Tibial artery (tissue), 4 donors: Measurements from ENCODE around the gene RNF11.

Source experiments
- DNase-seq, 2 donors: peaks; one replicate each; pipeline ENCODE4 v3.0.0-alpha.2; 2019
- H3K27ac ChIP-seq, 2 donors: fragments of 200-600 bp; sonication (generic) in 1 of 2; 1 replicate in 1 of 2; 2 replicates in 1 of 2; pipeline ENCODE4 v1.5.1; 2018 to 2019; ENCODE audit warnings: mild to moderate bottlenecking in 1 of 2
- H3K27me3 ChIP-seq, 2 donors: fragments of 200-600 bp; sonication (generic) in 1 of 2; one replicate each; pipeline versions ENCODE4 v1.5.1 to v1.6.0; 2016 to 2019
- H3K36me3 ChIP-seq, 3 donors: fragments of 200-600 bp; sonication (generic) in 2 of 3; one replicate each; pipeline ENCODE4 v1.5.1; 2016 to 2019; ENCODE audit warnings: mild to moderate bottlenecking in 2 of 3
- H3K4me1 ChIP-seq, 4 donors: fragments of 200-600 bp; sonication (generic) in 2 of 4; 1 replicate in 3 of 4; 2 replicates in 1 of 4; pipeline ENCODE4 v1.5.1; 2016 to 2019
- H3K4me3 ChIP-seq, 2 donors: fragments of 200-600 bp; sonication (generic) in 1 of 2; 1 replicate in 1 of 2; 2 replicates in 1 of 2; pipeline ENCODE4 v1.5.1; 2018 to 2019; ENCODE audit warnings: mild to moderate bottlenecking in 2 of 2
- H3K9me3 ChIP-seq, 3 donors: fragments of 200-600 bp; sonication (generic) in 1 of 3; one replicate each; pipeline ENCODE4 v1.5.1; 2016 to 2019
- intact Hi-C: fragments of 100-400 bp; cut with DNase I; formaldehyde crosslinking; loops from one replicate; pipeline ENCODE4 v1.15.0; 2023; ENCODE audit warnings: low total_unique reads
- TF ChIP-seq, protein P1 (sequence below), 2 experiments: fragments of 200-600 bp in 1 of 2; fragments of 450-650 bp in 1 of 2; IDR thresholded peaks; one replicate each; pipeline ENCODE4 v1.5.1; 2017 to 2019; ENCODE audit warnings: antibody characterized with exemption in 2 of 2, mild to moderate bottlenecking in 1 of 2, moderate library complexity in 1 of 2

The RNF11 gene

DNA sequence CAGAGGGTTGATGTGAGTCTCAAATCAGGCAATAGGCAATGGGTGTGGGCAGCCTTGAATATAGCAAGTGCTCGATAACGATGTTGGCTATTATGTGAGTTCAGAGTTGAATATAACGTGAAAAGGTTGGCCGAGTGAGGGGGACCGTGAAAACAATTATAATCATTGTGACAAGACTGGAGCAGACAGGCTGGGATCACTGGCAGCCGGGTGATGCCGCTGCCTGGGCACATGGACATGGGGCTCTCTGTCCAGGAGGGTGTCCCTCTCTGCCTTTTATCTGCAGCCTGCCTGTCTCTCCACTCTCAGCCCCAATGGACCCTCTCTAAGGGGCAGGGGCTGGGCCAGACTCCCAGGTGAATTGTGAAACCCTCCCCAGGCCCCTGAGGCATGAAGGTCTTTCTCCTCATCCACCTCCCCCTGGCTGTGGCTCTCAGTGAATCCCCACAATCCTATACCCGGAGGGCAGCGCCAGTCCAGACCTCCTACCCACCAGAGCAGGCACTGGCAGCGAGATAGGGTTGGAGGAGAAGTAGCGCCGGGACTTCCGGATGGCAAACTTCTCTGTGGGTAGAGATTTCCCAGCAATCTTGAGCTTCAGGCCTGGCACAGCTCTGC is 57.9 kb downstream of the RNF11 start:
- Histone ChIP-seq H3K4me3 (no peak overlapping the region), H3K27ac (no peak overlapping the region), H3K4me1 (peaks cover 0 to 18% (median 9%) of the 10 kb centered on the region in 4 donors), H3K9me3 (no peaks in the 10 kb centered on the region), H3K27me3 (no peaks in the 10 kb centered on the region), H3K36me3 (no peaks in the 10 kb centered on the region)
- TF ChIP-seq, protein P1, sequence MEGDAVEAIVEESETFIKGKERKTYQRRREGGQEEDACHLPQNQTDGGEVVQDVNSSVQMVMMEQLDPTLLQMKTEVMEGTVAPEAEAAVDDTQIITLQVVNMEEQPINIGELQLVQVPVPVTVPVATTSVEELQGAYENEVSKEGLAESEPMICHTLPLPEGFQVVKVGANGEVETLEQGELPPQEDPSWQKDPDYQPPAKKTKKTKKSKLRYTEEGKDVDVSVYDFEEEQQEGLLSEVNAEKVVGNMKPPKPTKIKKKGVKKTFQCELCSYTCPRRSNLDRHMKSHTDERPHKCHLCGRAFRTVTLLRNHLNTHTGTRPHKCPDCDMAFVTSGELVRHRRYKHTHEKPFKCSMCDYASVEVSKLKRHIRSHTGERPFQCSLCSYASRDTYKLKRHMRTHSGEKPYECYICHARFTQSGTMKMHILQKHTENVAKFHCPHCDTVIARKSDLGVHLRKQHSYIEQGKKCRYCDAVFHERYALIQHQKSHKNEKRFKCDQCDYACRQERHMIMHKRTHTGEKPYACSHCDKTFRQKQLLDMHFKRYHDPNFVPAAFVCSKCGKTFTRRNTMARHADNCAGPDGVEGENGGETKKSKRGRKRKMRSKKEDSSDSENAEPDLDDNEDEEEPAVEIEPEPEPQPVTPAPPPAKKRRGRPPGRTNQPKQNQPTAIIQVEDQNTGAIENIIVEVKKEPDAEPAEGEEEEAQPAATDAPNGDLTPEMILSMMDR (IDR thresholded peaks at IDR 0.05): no peak
- intact Hi-C loops: no loop called here
- DNase-seq: peak in 1 of 2 donors; percentile 53

- intact Hi-C loops: loop anchor here (5.0 kb wide), 1 partner anchor 102 kb away; no protein-coding TSS in a partner anchor
- peak in 1 of 2 donors; percentile 55 for DNase-seq
- H3K4me3 ChIP-seq: no peak overlapping the region
- H3K9me3 ChIP-seq: no peaks in the 10 kb centered on the region
- TF ChIP-seq, protein P1 (IDR thresholded peaks at IDR 0.05): no peak
- H3K36me3 ChIP-seq: no peaks in the 10 kb centered on the region
- H3K27ac ChIP-seq: no peak overlapping the region
- no peaks in the 10 kb centered on the region for H3K27me3 ChIP-seq
- peaks cover 0 to 18% (median 9%) of the 10 kb centered on the region in 4 donors for H3K4me1 ChIP-seq
These were observed 58.6 kb downstream of the RNF11 start for GRCh38 chr1:51294566-51295184.

DNA sequence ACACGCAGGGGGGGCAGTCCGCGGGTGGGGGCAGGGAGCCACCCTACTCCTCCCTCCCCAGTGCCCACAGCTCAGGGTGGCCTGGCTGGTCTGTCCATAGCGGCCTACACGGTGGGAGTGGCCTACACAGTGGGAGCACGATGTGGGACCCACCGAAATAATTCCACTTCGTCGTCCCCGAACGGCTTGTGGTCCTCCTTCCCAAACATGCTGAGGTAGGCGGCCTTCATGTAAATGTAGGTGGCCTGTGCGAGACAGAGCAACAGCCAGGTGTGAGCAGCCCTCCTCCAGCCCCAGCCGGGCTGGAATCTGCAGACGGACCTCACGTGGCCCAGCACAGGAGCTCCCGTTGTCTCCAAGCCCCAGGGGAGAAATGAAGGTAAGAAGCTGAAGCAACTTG is 59.9 kb downstream of the RNF11 start:
- Histone ChIP-seq H3K27ac (no peak overlapping the region), H3K4me3 (no peak overlapping the region), H3K27me3 (no peaks in the 10 kb centered on the region), H3K4me1 (peaks cover 0 to 18% (median 9%) of the 10 kb centered on the region in 4 donors), H3K9me3 (no peaks in the 10 kb centered on the region), H3K36me3 (no peaks in the 10 kb centered on the region)
- TF ChIP-seq, protein P1 (IDR thresholded peaks at IDR 0.05): no peak
- peak in 1 of 2 donors; percentile 59 for DNase-seq
- intact Hi-C loops: loop anchor here (5.0 kb wide), 1 partner anchor 104 kb away; no protein-coding TSS in a partner anchor

GRCh38 chr1:51296383-51297357 is 60.6 kb downstream of the RNF11 start:
- DNase-seq: peak; percentile 82 to 90
- Histone ChIP-seq H3K4me1 (peaks cover 0 to 18% (median 9%) of the 10 kb centered on the region in 4 donors), H3K4me3 (peak overlapping the region; percentile 54 to 61), H3K36me3 (no peaks in the 10 kb centered on the region), H3K9me3 (no peaks in the 10 kb centered on the region), H3K27me3 (no peaks in the 10 kb centered on the region), H3K27ac (peak overlapping the region; percentile 36 to 59)
- TF ChIP-seq, protein P1 (IDR thresholded peaks at IDR 0.05): peak; percentile 91 to 99
- intact Hi-C loops: loop anchor here (5.0 kb wide), 1 partner anchor 104 kb away; no protein-coding TSS in a partner anchor
